GM23248 (cell line): Measurements from ENCODE around the gene ADARB1. TPM values are rescaled to one million over a fixed set of nuclear protein-coding genes. Genes with fewer than 3 reads are reported as not detected.

ENCODE experiments used
- DNase-seq: peaks from one replicate; pipeline ENCODE4 v3.0.0-alpha.2; 2015
- H2AFZ ChIP-seq: fragments of 200-600 bp; sonication (generic); 2 replicates; pipeline ENCODE4 v1.6.1; 2016; ENCODE audit warnings: antibody characterized with exemption
- H3F3A ChIP-seq: fragments of 200-600 bp; sonication (generic); 2 replicates; pipeline ENCODE4 v1.6.1; 2016; ENCODE audit warnings: mild to moderate bottlenecking, antibody characterized with exemption, mixed run types; ENCODE audit not compliant: insufficient read depth
- H3K27ac ChIP-seq: fragments of 200-600 bp; sonication (generic); 2 replicates; pipeline ENCODE4 v1.5.1; 2016; ENCODE audit warnings: mild to moderate bottlenecking
- H3K27me3 ChIP-seq: fragments of 200-600 bp; sonication (generic); replicated peaks from 2 replicates; pipeline ENCODE4 v1.6.1; 2016; ENCODE audit warnings: mild to moderate bottlenecking; ENCODE audit not compliant: insufficient read depth
- H3K36me3 ChIP-seq: fragments of 200-600 bp; sonication (generic); 2 replicates; pipeline ENCODE4 v1.6.1; 2016; ENCODE audit warnings: low read depth, mild to moderate bottlenecking
- H3K4me1 ChIP-seq: fragments of 200-600 bp; sonication (generic); 2 replicates; pipeline ENCODE4 v1.6.1; 2016; ENCODE audit warnings: mild to moderate bottlenecking; ENCODE audit not compliant: insufficient read depth
- H3K4me2 ChIP-seq: fragments of 200-600 bp; sonication (generic); one replicate; pipeline ENCODE4 v1.6.1; 2016; ENCODE audit warnings: mild to moderate bottlenecking; ENCODE audit not compliant: unreplicated experiment
- H3K4me3 ChIP-seq: fragments of 200-600 bp; sonication (generic); 2 replicates; pipeline ENCODE4 v1.5.1; 2016; ENCODE audit warnings: mild to moderate bottlenecking
- H3K79me2 ChIP-seq: fragments of 200-600 bp; sonication (generic); 2 replicates; pipeline ENCODE4 v1.6.1; 2016; ENCODE audit warnings: mild to moderate bottlenecking; ENCODE audit not compliant: insufficient read depth
- H3K9ac ChIP-seq: fragments of 200-600 bp; sonication (generic); 2 replicates; pipeline ENCODE4 v1.6.1; 2016; ENCODE audit warnings: mild to moderate bottlenecking
- H3K9me2 ChIP-seq: fragments of 200-600 bp; sonication (generic); 2 replicates; pipeline ENCODE4 v1.6.1; 2016; ENCODE audit warnings: mixed run types, mild to moderate bottlenecking, moderate library complexity; ENCODE audit not compliant: insufficient read depth
- H3K9me3 ChIP-seq: fragments of 200-600 bp; sonication (generic); one replicate; pipeline ENCODE4 v1.6.1; 2017; ENCODE audit warnings: low read depth
- H4K20me1 ChIP-seq: fragments of 200-600 bp; sonication (generic); 2 replicates; pipeline ENCODE4 v1.6.0; 2016; ENCODE audit not compliant: insufficient read depth
- EZH2 ChIP-seq: fragments of 200-600 bp; sonication (generic); IDR thresholded peaks from 2 replicates; pipeline ENCODE4 v1.6.1; 2018; ENCODE audit warnings: antibody characterized with exemption, mild to moderate bottlenecking; ENCODE audit not compliant: insufficient read depth, poor library complexity, severe bottlenecking
- EZH2phosphoT487 ChIP-seq: fragments of 200-600 bp; sonication (generic); IDR thresholded peaks from 2 replicates; pipeline ENCODE4 v1.6.1; 2018; ENCODE audit warnings: antibody characterized with exemption, moderate library complexity, mild to moderate bottlenecking, low read depth; ENCODE audit not compliant: insufficient read depth
- WGBS, 2 experiments: methylation state at CpG; one replicate each; pipeline ENCODE4 v1.1.6; 2015 to 2017; ENCODE audit warnings: low lambda C conversion rate in 2 of 2, low coverage in 1 of 2; ENCODE audit errors: missing lambda C conversion rate in 2 of 2; 5-methylcytosine and 5-hydroxymethylcytosine counted together
- in situ Hi-C: fragments of 300-500 bp; cut with MboI; formaldehyde crosslinking; loops from 2 replicates; pipeline ENCODE4 v1.15.0; 2020
- polyA plus RNA-seq: library from polyadenylated mRNA; unstranded; fragments of >200 nt; fragmentation: Nextera tagmentation; extraction: Ambion mirVana; gene quantifications from 2 replicates; pipeline ENCODE4 v1.2.1, GENCODE V29; 2016
- total RNA-seq: library from RNA; depleted of rRNA; stranded (reverse); fragments of >200 nt; shearing (Covaris generic); gene quantifications from 2 replicates; pipeline ENCODE4 v1.2.3, GENCODE V29; 2014

ADARB1 gene
- total and polyA plus RNA-seq, 2 experiments from 2014 or later: 16.3 to 17.4 TPM

DNA sequence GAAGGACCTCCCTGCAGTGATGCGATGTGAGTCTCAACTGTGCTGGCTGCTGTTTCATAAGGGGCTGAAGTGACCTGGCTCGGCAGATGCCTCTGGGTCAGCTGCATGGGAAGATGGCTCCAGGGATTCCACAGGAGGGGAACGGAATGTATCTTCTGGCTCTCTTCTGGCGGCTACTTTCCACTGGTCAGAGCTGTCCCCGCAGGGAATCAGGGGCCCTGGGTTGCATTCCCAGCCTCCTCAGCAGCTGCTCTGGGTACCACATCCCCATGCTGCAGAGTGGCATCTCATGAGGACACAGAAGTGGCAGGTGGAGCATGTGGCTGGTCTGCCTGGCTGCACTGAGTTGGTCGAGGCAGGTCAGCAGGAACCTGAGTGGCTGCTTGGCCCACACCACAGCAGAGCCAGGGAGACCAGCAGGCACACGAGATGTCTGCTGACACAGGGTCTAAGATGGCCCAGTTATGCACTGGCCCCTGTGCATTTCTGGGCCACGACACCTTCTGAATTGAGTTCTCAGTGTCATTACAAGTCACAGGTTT lies 170.5 kb downstream of the ADARB1 start:
- DNase-seq: no peak
- TF ChIP-seq EZH2phosphoT487 (no peak), EZH2 (no peak)
- no peaks in the 10 kb centered on the region for H3F3A ChIP-seq
- no peak overlapping the region for H2AFZ ChIP-seq
- H3K4me3 ChIP-seq: no peak overlapping the region
- peaks cover 3% of the 10 kb centered on the region; the same call in 1 of the 2 replicates for H3K4me1 ChIP-seq
- no peaks in the 10 kb centered on the region for H3K27me3 ChIP-seq
- H3K4me2 ChIP-seq: no peak overlapping the region
- H3K36me3 ChIP-seq: no peaks in the 10 kb centered on the region
- H3K9me2 ChIP-seq: no peaks in the 10 kb centered on the region
- no peaks in the 10 kb centered on the region for H4K20me1 ChIP-seq
- H3K79me2 ChIP-seq: no peaks in the 10 kb centered on the region
- H3K9me3 ChIP-seq: no peaks in the 10 kb centered on the region
- in situ Hi-C loops: no loop called here
- H3K9ac ChIP-seq: no peak overlapping the region
- 52 to 59% methylated on average over 8 of the region's 8 CpGs for WGBS, 2 experiments
- H3K27ac ChIP-seq: no peak overlapping the region

DNA sequence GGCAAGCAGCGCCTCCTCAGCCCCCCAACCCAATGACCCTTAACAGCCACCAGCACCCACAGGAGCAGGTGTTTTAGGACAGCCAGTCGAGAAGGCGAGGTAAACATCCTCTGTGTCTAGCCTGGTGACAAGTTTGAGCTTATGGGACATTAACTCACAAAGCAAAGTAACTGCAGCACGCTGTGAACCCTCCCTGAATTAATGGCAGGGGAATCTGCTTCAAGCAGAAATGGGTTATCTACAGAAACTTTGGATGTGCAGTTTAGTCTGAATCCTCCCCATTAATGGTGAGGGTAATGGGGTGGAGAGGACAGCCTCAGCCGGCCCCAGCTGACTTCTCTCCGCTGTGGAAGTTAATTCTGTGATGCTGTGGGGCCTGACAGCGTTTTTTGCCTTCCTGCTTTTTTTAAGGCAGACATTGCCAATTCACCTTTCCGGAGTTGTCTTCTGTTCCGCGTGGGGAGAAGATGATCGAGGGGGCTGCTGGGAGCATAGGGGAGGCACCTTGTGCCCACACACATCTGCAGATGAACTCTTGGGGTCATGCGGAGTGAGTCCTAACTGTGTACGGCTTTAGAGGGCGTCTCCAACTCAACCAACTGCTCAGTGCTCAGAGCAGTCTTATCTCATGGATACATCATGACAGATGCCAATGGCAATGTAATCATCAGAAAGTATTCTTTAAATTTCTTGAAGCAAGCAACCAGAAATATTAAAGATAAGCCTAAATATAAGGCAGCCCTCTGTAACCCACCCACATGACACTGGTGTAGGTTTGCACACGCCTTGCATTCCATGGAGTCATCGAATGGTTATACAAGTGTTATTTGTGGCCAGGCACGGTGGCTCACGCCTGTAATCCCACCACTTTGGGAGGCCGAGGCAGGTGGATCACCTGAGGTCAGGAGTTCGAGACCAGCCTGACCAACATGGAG lies 172.3 kb downstream of the ADARB1 start:
- Histone ChIP-seq H3K36me3 (no peaks in the 10 kb centered on the region), H2AFZ (no peak overlapping the region), H3K9me3 (no peaks in the 10 kb centered on the region), H3K4me3 (no peak overlapping the region), H3K9ac (no peak overlapping the region), H3K79me2 (no peaks in the 10 kb centered on the region), H3F3A (no peaks in the 10 kb centered on the region), H3K4me1 (peaks cover 3% of the 10 kb centered on the region; the same call in 1 of the 2 replicates), H3K9me2 (no peaks in the 10 kb centered on the region), H3K27me3 (no peaks in the 10 kb centered on the region), H4K20me1 (no peaks in the 10 kb centered on the region), H3K27ac (no peak overlapping the region), H3K4me2 (no peak overlapping the region)
- no peak for DNase-seq
- in situ Hi-C loops: no loop called here
- WGBS, 2 experiments: 73% methylated on average over 20 of the region's 20 CpGs
- TF ChIP-seq EZH2 (no peak), EZH2phosphoT487 (no peak)

DNA sequence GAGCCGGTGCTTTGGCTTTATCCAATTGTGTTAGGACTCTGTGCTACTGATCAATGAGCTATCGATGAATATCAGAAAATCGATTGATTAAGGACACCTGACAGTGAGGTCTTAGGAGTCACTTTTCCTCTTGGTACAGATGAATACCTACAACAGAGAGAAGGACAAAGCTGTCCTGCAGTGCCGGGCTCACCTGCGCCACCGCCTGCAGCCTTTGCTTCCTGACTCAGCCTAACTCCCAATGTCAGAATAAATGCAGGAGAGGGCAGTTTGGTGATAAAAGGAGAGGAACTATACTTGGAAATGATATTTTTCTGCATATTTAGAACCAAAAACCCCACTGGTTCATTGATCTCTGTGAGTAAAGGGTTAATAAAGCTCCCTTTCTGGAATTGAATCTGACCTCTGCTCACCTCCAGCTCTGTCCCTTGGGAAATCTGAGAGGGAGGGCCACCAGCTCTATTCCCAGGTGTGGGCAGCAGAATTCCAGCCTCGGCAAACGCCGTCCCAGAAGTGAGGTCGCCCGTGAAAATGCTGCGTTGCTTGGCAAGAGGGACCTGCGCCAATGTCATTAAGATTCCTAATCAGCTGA lies 174.0 kb downstream of the ADARB1 start:
- Histone ChIP-seq H2AFZ (peak overlapping the region; percentile 73), H3K27ac (no peak overlapping the region), H3K9me2 (no peaks in the 10 kb centered on the region), H3K36me3 (no peaks in the 10 kb centered on the region), H3K79me2 (no peaks in the 10 kb centered on the region), H3K9me3 (no peaks in the 10 kb centered on the region), H3K4me2 (peak overlapping the region; percentile 73), H3K27me3 (no peaks in the 10 kb centered on the region), H3K4me3 (peak overlapping the region; percentile 60), H3K4me1 (peaks cover 6% of the 10 kb centered on the region), H3F3A (no peaks in the 10 kb centered on the region), H4K20me1 (no peaks in the 10 kb centered on the region), H3K9ac (peak overlapping the region; percentile 29; the same call in 1 of the 2 replicates)
- in situ Hi-C loops: no loop called here
- DNase-seq: no peak
- TF ChIP-seq EZH2 (no peak), EZH2phosphoT487 (no peak)
- 29 to 31% methylated on average over 13 of the region's 13 CpGs for WGBS, 2 experiments

DNA sequence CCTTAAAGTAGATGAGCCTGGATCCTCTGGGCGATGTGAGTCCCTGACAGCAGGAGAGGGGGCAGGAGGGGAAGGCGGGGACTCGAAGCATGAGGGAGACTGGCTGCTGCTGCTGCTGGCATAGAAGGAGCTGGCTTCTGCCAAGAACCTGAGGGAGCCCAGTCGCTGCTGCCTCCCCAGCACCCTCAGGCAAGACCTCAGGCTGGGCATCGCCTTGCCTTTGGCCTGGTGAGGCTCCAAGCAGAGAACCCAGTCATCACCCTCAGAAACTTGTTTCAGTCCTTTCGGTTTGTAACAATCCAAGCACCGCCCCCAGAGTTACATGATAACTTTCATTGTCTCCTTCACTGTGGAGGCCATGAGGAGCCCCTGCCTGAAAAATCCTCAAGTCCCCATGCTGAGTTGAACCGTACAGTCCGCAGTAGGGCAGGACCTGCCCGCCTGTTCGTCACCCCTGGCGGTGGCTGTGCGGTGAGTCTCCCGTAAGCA lies 174.6 kb downstream of the ADARB1 start:
- no peak for TF ChIP-seq EZH2phosphoT487
- TF ChIP-seq EZH2: no peak
- in situ Hi-C loops: no loop called here
- peak overlapping the region; percentile 29; the same call in 1 of the 2 replicates for H3K9ac ChIP-seq
- no peaks in the 10 kb centered on the region for H3K9me2 ChIP-seq
- peak overlapping the region; percentile 60 for H3K4me3 ChIP-seq
- no peaks in the 10 kb centered on the region for H3K9me3 ChIP-seq
- H3K36me3 ChIP-seq: no peaks in the 10 kb centered on the region
- H3K27me3 ChIP-seq: no peaks in the 10 kb centered on the region
- H3K4me2 ChIP-seq: peak overlapping the region; percentile 73
- DNase-seq: peak; percentile 73
- 37 to 41% methylated on average over 14 of the region's 14 CpGs for WGBS, 2 experiments
- H3K4me1 ChIP-seq: peaks cover 8% of the 10 kb centered on the region
- no peaks in the 10 kb centered on the region for H4K20me1 ChIP-seq
- H2AFZ ChIP-seq: peak overlapping the region; percentile 73
- H3K79me2 ChIP-seq: no peaks in the 10 kb centered on the region
- no peak overlapping the region for H3K27ac ChIP-seq
- no peaks in the 10 kb centered on the region for H3F3A ChIP-seq
